CD4-positive, CD25-positive, alpha-beta regulatory T cell (primary cell): ENCODE measurements around the gene CRY2. TPM values are rescaled to one million over a fixed set of nuclear protein-coding genes. Genes with fewer than 3 reads are reported as not detected.

Experiments
- ATAC-seq, 2 donors: fragments of 150-1000 bp; cut with Tn5 transposase; one replicate each; pipeline ENCODE4 v1.10.0; 2021; ENCODE audit warnings: low read depth in 2 of 2, moderate number of reproducible peaks in 2 of 2, moderate library complexity in 1 of 2
- DNase-seq, 3 donors: peaks; one replicate each; pipeline versions ENCODE4 v3.0.0 to v3.0.0-alpha.2; 2012 to 2022; ENCODE audit warnings: mixed read lengths in 1 of 3
- H3K27ac ChIP-seq: one replicate; pipeline ENCODE4 v1.7.0; 2013; ENCODE audit warnings: mild to moderate bottlenecking, low read length; ENCODE audit not compliant: insufficient read depth, poor library complexity, severe bottlenecking
- H3K27me3 ChIP-seq: one replicate; pipeline ENCODE4 v1.7.0; 2013; ENCODE audit warnings: low read length; ENCODE audit not compliant: control insufficient read depth, insufficient read depth
- H3K36me3 ChIP-seq: one replicate; pipeline ENCODE4 v1.7.0; 2013; ENCODE audit warnings: mild to moderate bottlenecking, low read length, moderate library complexity; ENCODE audit not compliant: control insufficient read depth, insufficient read depth
- H3K4me1 ChIP-seq: 2 replicates; pipeline ENCODE4 v1.7.0; 2013; ENCODE audit warnings: mild to moderate bottlenecking, low read length; ENCODE audit not compliant: insufficient read depth, control insufficient read depth, poor library complexity, severe bottlenecking
- H3K4me3 ChIP-seq: one replicate; pipeline ENCODE4 v1.7.0; 2013; ENCODE audit warnings: low read depth, mild to moderate bottlenecking, low read length, moderate library complexity
- H3K9me3 ChIP-seq, 2 experiments: 1 replicate in 1 of 2; 2 replicates in 1 of 2; pipeline ENCODE4 v1.7.0; 2013; ENCODE audit warnings: low read length in 2 of 2, mild to moderate bottlenecking in 1 of 2, moderate library complexity in 1 of 2; ENCODE audit not compliant: control insufficient read depth in 2 of 2
- H3K27ac Mint-ChIP-seq, 3 donors: one replicate each; pipeline ENCODE4 v1.8.0; 2020 to 2022; ENCODE audit warnings: mild to moderate bottlenecking in 3 of 3, mixed read lengths in 3 of 3, moderate library complexity in 2 of 3
- H3K27me3 Mint-ChIP-seq: one replicate; pipeline ENCODE4 v1.8.0; 2022; ENCODE audit warnings: mild to moderate bottlenecking, mixed read lengths
- H3K36me3 Mint-ChIP-seq: one replicate; pipeline ENCODE4 v1.8.0; 2020; ENCODE audit warnings: mixed read lengths
- H3K4me1 Mint-ChIP-seq, 4 donors: one replicate each; pipeline ENCODE4 v1.8.0; 2020 to 2022; ENCODE audit warnings: mixed read lengths in 4 of 4, mild to moderate bottlenecking in 1 of 4
- H3K4me3 Mint-ChIP-seq, 4 donors: one replicate each; pipeline ENCODE4 v1.8.0; 2020 to 2022; ENCODE audit warnings: mild to moderate bottlenecking in 4 of 4, mixed read lengths in 4 of 4, moderate library complexity in 3 of 4
- H3K9me3 Mint-ChIP-seq, 7 donors: one replicate each; pipeline ENCODE4 v1.8.0; 2020 to 2022; ENCODE audit warnings: mixed read lengths in 7 of 7, mild to moderate bottlenecking in 3 of 7, moderate library complexity in 2 of 7
- polyA plus RNA-seq, 4 donors: library from polyadenylated mRNA; unstranded; fragments of 300-500 nt; fragmentation: Illumina TruSeq; gene quantifications; one replicate each; pipeline ENCODE4 v1.2.3, GENCODE V29; 2021
- total RNA-seq: library from RNA; stranded (reverse); gene quantifications from one replicate; pipeline ENCODE4 v1.2.3, GENCODE V29; 2022

Gene CRY2
- total and polyA plus RNA-seq, 5 donors from 2014 or later, result 23.4 to 183 (median 27.8) TPM

GRCh38 chr11:45926536-45927331, 79.5 kb downstream of the CRY2 start:
- Histone ChIP-seq H3K27ac (no peak overlapping the region), H3K4me3 (no peak overlapping the region), H3K4me1 (peaks cover 52% of the 10 kb centered on the region), H3K27me3 (no peaks in the 10 kb centered on the region), H3K9me3 (no peaks in the 10 kb centered on the region), H3K36me3 (no peaks in the 10 kb centered on the region)
- ATAC-seq (no peak), DNase-seq (no peak)
- H3K27ac Mint-ChIP-seq, result no peak overlapping the region
- H3K4me1 Mint-ChIP-seq, result peaks cover 6 to 56% (median 24%) of the 10 kb centered on the region in 4 donors
- peaks cover 15% of the 10 kb centered on the region for H3K27me3 Mint-ChIP-seq
- peak overlapping the region in 1 of 4 donors; percentile 11 for H3K4me3 Mint-ChIP-seq
- H3K36me3 Mint-ChIP-seq, result peaks cover 8% of the 10 kb centered on the region
- H3K9me3 Mint-ChIP-seq, result no peaks in the 10 kb centered on the region

GRCh38 chr11:45927332-45927683, 80.0 kb downstream of the CRY2 start:
- H3K4me1 Mint-ChIP-seq, result peaks cover 6 to 60% (median 25%) of the 10 kb centered on the region in 4 donors
- ATAC-seq (no peak), DNase-seq (no peak)
- peaks cover 15% of the 10 kb centered on the region for H3K27me3 Mint-ChIP-seq
- H3K27ac Mint-ChIP-seq, result no peak overlapping the region
- Histone ChIP-seq H3K27me3 (no peaks in the 10 kb centered on the region), H3K4me1 (peaks cover 47% of the 10 kb centered on the region), H3K4me3 (no peak overlapping the region), H3K36me3 (no peaks in the 10 kb centered on the region), H3K9me3 (no peaks in the 10 kb centered on the region), H3K27ac (no peak overlapping the region)
- H3K4me3 Mint-ChIP-seq, result peak overlapping the region in 1 of 4 donors; percentile 11
- H3K36me3 Mint-ChIP-seq, result peaks cover 9% of the 10 kb centered on the region
- H3K9me3 Mint-ChIP-seq, result no peaks in the 10 kb centered on the region

GRCh38 chr11:45927684-45928413, 80.6 kb downstream of the CRY2 start:
- Histone ChIP-seq H3K4me1 (peaks cover 42% of the 10 kb centered on the region), H3K27me3 (no peaks in the 10 kb centered on the region), H3K36me3 (peaks cover under 1% of the 10 kb centered on the region), H3K9me3 (no peaks in the 10 kb centered on the region), H3K27ac (no peak overlapping the region), H3K4me3 (no peak overlapping the region)
- Mint-ChIP-seq H3K4me1 (peaks cover 6 to 60% (median 25%) of the 10 kb centered on the region in 4 donors), H3K27me3 (peaks cover 15% of the 10 kb centered on the region), H3K9me3 (no peaks in the 10 kb centered on the region), H3K27ac (peak overlapping the region in 1 of 3 donors; percentile 52), H3K36me3 (peaks cover 14% of the 10 kb centered on the region), H3K4me3 (peak overlapping the region in 2 of 4 donors; percentile 11 to 38)
- DNase-seq, result no peak
- ATAC-seq, result no peak

- Mint-ChIP-seq H3K4me1 (peaks cover 6 to 55% (median 25%) of the 10 kb centered on the region in 4 donors), H3K27me3 (peaks cover 11% of the 10 kb centered on the region), H3K9me3 (no peaks in the 10 kb centered on the region), H3K27ac (peak overlapping the region; percentile 20 to 85 (median 77)), H3K36me3 (peaks cover 15% of the 10 kb centered on the region), H3K4me3 (peak overlapping the region in 3 of 4 donors; percentile 35 to 58 (median 38))
- Histone ChIP-seq H3K27me3 (no peaks in the 10 kb centered on the region), H3K36me3 (peaks cover 7% of the 10 kb centered on the region), H3K27ac (peak overlapping the region; percentile 70), H3K4me3 (no peak overlapping the region), H3K9me3 (no peaks in the 10 kb centered on the region), H3K4me1 (peaks cover 36% of the 10 kb centered on the region)
- ATAC-seq (no peak), DNase-seq (no peak)
These were observed 81.4 kb downstream of the CRY2 start for GRCh38 chr11:45928535-45929215.

- Mint-ChIP-seq H3K4me1 (peaks cover 6 to 49% (median 21%) of the 10 kb centered on the region in 4 donors), H3K9me3 (no peaks in the 10 kb centered on the region), H3K27me3 (peaks cover 4% of the 10 kb centered on the region), H3K27ac (peak overlapping the region; percentile 87 to 97 (median 97)), H3K4me3 (peak overlapping the region; percentile 52 to 87 (median 72)), H3K36me3 (peaks cover 14% of the 10 kb centered on the region)
- H3K4me1 ChIP-seq, result peaks cover 36% of the 10 kb centered on the region
- H3K36me3 ChIP-seq, result peaks cover 16% of the 10 kb centered on the region
- no peaks in the 10 kb centered on the region for H3K27me3 ChIP-seq
- H3K27ac ChIP-seq, result peak overlapping the region; percentile 70
- no peaks in the 10 kb centered on the region for H3K9me3 ChIP-seq
- peak overlapping the region; percentile 41 for H3K4me3 ChIP-seq
- ATAC-seq (peak in 1 of 2 donors; percentile 13), DNase-seq (no peak)
These were observed 82.3 kb downstream of the CRY2 start for GRCh38 chr11:45929486-45930030.

GRCh38 chr11:45930031-45930794, 82.9 kb downstream of the CRY2 start:
- H3K4me1 Mint-ChIP-seq, result peaks cover 6 to 44% (median 20%) of the 10 kb centered on the region in 4 donors
- H3K4me1 ChIP-seq, result peaks cover 36% of the 10 kb centered on the region
- H3K27me3 Mint-ChIP-seq, result no peaks in the 10 kb centered on the region

More at GRCh38 chr11:45930031-45930794, 82.9 kb downstream of the CRY2 start:
- Mint-ChIP-seq H3K4me3 (peak overlapping the region; percentile 54 to 87 (median 72)), H3K27ac (peak overlapping the region; percentile 87 to 97 (median 97)), H3K36me3 (peaks cover 16% of the 10 kb centered on the region), H3K9me3 (no peaks in the 10 kb centered on the region)
- Histone ChIP-seq H3K27me3 (no peaks in the 10 kb centered on the region), H3K4me3 (peak overlapping the region; percentile 41), H3K36me3 (peaks cover 23% of the 10 kb centered on the region), H3K27ac (peak overlapping the region; percentile 70), H3K9me3 (no peaks in the 10 kb centered on the region)
- peak; percentile 71 to 75 for ATAC-seq
- peak in 2 of 3 donors; percentile 42 to 84 for DNase-seq
